HG03159 (cell line): ENCODE data around the gene ZNF234.
"Not testable (repeated sequence)": the region's sequence is repeated elsewhere in the genome, so short reads cannot be mapped to it uniquely, and the experiment has no call there.

ENCODE experiments used
- ATAC-seq: cut with Tn5 transposase; IDR thresholded peaks from one replicate; pipeline ENCODE4 v1.9.1; 2021; ENCODE audit warnings: mild to moderate bottlenecking, moderate library complexity; ENCODE audit not compliant: unreplicated experiment

Gene ZNF234

DNA sequence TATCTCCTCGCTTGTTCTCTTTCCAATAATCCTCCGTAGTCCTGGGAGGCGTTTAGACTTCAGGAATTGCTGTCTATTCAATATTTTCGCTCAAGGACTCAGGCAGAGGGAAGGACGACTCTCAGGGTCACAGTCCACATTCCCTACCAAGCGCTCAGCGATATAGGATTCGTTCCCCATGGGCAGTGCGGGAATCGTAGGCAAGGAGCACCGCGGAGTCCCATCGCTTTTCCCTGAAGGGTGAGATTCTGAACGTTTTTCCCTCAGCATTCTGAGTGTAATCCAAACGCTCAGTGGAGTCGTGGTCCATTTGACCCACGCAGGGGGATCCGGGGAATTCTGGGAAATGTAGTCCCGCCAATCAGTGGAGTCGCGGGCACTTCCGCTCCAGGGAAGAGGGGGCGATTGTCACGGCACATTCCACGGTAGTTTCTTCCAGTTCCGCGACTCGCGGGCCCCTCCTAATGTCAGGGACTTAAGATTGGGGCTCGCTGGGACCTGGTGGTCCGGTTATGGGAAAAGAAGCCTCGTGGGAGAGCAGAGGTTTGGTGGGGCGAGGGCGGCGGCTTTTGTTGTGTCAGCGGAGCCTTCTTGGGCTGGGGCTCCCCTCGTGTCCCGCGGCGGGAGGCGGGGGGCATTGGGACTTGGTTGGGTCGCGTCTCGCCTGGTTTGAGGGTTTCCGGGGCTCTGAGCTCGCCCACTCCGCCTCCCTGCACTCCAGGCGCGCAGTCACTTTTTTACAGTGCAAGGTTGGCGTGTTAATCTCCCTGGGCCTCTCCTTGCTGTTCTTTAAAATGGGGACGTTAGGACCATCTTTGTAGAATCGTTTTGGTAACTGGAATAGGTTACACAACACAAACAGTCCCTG is at the start of gene ZNF234:
Gene ZNF234, plus strand, starts transcription at position 364 of the 868 bp plus-strand sequence. CDS start 3,079 bp downstream, outside the sequence.
- ATAC-seq, result peak; percentile 77

DNA sequence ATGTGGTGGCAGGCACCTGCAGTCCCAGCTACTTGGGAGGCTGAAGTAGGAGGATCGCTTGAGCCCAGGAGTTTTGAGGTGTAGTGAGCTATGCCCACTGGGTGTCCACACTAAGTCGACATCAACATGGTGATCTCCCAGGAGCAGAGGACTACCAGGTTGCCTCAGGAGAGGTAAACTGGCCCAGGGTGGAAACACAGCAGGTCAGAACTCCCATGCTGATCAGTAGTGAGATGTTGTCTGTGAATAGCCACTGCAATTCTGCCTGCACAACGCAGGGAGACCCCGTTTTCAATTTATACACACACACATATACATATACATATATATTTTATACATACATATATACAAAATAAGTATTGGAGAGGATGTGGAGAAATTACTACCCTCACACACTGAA is 49.2 kb upstream of the ZNF234 start:
- ATAC-seq, result no peak

GRCh38 chr19:44093931-44094765 is 47.2 kb upstream of the ZNF234 start, which contains the start of gene ZNF224:
TSS of gene ZNF224 (plus strand) at chr19:44094361. CDS start at chr19:44097874, 3,513 bp downstream.
- ATAC-seq, result peak; percentile 77

DNA sequence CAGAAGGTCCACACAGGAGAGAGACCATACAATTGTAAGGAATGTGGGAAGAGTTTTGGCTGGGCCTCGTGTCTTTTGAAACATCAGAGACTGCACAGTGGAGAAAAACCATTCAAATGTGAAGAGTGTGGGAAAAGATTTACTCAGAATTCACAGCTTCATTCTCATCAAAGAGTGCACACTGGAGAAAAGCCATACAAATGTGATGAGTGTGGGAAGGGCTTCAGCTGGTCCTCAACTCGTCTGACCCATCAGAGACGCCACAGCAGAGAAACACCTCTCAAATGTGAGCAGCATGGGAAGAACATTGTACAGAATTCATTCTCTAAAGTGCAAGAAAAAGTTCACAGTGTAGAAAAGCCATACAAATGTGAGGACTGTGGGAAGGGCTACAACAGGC is 33.6 kb upstream of the ZNF234 start:
- ATAC-seq, result no peak

DNA sequence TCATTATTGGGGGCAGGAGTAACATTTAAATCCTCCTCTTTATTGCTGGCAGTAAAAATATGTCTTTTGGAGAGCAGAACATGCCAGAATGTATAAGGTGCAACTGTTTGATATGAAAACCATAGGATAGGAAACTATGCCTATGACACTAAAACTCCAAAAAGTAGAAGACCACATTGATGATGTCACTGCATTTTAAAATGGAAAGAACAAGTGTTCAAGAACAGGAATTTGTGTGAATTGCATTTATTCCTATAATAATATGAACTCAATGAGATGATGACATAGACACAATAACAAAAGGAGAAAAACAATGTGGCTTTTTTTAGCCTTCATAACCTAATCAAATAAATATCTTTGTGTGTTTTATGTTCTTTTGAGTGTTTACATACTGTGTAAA is 31.9 kb upstream of the ZNF234 start:
- no peak for ATAC-seq

DNA sequence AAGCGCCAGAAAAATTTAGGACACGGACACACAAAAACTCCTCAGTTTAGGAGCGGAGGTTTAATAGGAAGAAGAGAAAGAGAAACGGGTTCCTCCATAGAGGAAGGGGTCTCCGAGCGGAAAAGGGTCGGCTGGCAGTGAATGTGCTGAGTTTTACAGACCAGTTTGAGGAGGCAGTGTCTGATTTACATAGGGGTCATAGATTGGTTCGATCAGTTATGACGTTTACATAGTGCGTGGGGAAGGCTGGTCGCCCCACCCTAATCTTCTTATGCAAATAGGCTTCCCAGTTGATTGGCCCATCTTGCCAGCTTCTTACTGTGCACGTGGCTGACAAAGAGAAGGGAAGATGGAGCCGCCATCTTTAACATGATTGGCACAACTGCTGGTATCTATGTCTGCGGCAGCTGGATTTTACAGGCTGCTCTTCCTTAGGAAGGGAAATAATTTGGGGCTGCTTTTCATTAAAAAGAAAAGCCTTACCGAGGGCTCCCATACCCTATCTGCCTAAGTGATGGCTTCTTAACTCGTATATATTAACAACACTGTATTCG is 29.4 kb upstream of the ZNF234 start:
- ATAC-seq, result no peak

GRCh38 chr19:44112802-44113137 is 28.6 kb upstream of the ZNF234 start:
- peak; percentile 24 for ATAC-seq

DNA sequence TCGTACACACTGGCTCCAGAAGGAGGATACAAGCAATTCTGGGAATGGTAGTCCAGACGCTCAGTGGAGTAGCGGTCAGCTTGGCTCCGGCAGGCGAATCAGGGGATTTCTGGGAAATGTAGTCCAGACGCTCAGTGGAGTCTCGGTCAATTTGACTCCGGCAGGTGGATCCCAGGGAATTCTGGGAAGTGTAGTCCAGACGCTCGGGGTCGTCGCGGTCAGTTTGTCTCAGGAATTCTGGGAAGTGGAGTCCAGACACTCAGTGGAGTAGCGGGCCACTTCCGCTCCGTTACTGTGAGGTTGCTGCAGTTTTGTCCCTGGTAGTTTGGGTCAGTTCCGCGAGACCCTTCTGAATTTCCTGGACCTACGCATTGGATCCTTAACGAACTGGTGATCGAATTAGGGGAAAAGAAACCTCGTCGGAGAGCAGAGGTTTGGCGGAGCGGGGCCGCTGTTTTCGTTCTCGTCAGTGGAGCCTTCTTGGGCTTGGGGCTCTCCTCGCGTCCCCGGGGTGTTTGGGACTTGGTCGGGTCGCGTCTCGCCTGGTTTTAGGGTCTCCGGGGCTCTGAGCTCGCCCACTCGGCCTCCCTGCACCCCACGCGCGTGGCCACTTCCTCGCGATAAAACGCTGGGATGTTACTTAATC is 28.1 kb upstream of the ZNF234 start, which contains the start of gene ZNF225:
Gene ZNF225, plus strand, starts transcription at position 262 of the 646 bp plus-strand sequence. CDS start 2,429 bp downstream, outside the sequence.
- peak; percentile 92 for ATAC-seq

GRCh38 chr19:44113784-44114390 is 27.5 kb upstream of the ZNF234 start:
- ATAC-seq, result peak; percentile 9

DNA sequence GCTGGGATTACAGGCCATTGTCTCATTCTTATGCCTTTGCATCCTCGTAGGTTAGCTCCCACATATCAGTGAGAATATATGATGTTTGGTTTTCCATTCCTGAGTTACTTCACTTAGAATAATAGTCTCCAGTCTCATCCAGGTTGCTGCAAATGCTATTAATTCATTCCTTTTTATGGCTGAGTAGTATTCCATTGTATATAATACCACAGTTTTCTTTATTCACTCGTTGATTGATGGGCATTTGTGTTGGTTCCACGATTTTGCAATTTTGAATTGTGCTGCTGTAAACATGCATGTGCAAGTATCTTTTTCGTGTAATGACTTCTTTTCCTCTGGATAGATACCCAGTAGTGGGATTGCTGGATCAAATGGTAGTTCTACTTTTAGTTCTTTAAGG is 20.2 kb upstream of the ZNF234 start:
- ATAC-seq, result not testable (repeated sequence)

GRCh38 chr19:44131955-44132354 is 9.4 kb upstream of the ZNF234 start:
- no peak for ATAC-seq

DNA sequence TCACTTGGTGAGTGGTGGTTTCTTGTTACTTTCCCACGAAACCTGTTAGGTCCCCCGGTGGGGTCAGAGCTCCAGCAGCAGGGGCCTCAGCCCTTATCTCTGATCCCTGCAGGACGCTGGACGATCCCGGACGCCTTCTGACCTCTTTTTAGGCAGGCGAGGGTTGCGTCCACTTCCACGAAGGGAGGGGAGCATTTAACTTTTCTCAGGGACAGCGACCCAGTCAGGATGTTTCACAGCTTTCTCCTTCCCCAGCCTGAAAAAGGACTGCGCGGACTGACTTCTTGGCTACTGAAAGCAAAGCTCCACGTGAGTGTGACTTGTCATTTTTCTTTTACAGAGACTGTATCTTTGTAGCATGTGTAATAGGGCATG is 692 bp downstream of the ZNF234 start:
- no peak for ATAC-seq

GRCh38 chr19:44149776-44150175 is 8.4 kb downstream of the ZNF234 start:
- no peak for ATAC-seq

- ATAC-seq, result no peak
These were observed 10.1 kb downstream of the ZNF234 start for GRCh38 chr19:44151491-44151890.

- ATAC-seq, result no peak
These were observed 15.1 kb downstream of the ZNF234 start for GRCh38 chr19:44156475-44156874.

DNA sequence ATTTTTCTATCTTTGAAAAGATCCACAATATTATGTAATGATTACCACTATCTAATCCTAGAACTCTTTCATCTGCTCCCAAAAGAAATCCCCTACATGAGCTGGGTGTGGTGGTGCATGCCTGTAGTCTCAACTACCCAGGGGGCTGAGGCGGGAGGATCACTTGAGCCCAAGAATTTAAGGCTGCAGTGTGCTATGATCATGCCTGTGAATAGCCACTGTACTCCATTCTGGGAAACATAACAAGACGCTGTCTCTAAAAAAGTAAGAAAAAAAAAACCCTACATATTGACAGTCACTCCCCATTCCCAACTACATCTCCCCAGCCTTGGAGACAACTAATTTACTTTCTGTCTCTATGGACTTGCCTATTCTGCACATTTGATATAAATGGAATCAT is 22.4 kb downstream of the ZNF234 start:
- ATAC-seq, result no peak

DNA sequence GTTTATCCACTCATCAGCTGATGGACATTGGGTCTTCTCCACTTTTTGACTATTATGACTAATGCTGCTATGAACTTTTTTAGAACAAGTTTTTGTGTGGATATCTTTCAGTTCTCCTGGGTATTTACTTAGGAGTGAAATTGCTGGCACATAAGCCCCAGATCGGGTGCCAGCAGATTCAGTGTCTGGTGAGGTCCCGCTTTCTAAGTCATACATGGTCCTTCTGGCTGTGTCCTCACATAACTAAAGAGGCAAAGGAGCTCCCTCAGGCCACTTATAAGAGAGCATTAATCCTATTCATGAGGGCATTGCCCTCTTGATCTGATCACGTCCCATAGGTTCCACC is 22.9 kb downstream of the ZNF234 start:
- peak; percentile 6 for ATAC-seq

GRCh38 chr19:44164673-44165512 is 23.5 kb downstream of the ZNF234 start, which contains the start of gene ZNF226:
TSS of gene ZNF226 (plus strand) at chr19:44165100. CDS start at chr19:44170081, 4,981 bp downstream.
- ATAC-seq, result peak; percentile 87

DNA sequence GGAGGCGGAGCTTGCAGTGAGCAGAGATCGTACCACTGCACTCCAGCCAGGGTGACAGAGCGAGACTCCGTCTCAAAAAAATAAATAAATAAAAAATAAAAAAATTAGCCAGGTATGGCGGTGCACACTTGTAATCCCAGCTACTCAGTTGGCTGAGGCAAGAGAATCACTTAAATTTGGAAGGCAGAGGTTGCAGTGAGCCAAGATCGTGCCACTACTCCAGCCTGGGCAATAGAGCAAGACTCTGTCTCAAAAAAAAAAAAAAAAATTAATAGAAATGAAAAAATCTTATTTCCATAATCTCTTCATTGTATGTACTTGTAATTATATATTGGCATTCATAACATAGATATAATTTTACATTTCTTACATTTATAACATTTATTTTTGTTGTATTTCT is 29.3 kb downstream of the ZNF234 start:
- not testable (repeated sequence) for ATAC-seq

DNA sequence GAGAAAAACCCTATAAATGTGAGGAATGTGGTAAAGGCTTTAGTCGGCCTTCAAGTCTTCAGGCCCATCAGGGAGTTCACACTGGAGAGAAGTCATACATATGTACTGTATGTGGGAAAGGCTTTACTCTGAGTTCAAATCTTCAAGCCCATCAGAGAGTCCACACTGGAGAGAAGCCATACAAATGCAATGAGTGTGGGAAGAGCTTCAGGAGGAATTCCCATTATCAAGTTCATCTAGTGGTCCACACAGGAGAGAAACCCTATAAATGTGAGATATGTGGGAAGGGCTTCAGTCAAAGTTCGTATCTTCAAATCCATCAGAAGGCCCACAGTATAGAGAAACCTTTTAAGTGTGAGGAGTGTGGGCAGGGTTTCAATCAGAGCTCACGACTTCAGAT is 35.2 kb downstream of the ZNF234 start:
- no peak for ATAC-seq
